ENCODE measurements around the gene NANOGP8.
"Not testable (repeated sequence)": the region's sequence is repeated elsewhere in the genome, so short reads cannot be mapped to it uniquely, and the experiment has no call there.

NANOGP8 gene

DNA sequence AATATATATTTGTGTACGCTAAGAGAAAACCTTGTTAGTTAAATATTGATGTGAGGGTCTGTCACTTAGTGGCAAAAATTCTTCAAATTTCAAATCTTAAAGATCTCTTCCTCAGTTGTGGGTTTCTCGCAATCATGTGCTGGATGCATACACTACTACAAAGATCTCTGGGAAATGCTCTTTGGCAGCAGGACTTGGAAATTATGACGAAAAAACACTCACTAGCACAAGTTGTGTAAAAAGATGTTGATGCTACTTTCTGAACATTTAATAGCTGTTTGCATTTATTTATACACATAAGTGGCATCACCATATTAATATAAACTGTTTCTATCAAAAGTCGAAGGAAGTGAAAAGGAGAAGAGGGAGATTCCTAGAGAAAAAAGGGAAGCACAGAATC lies 10.8 kb upstream of the NANOGP8 start:
- DNase-seq = no peak

DNA sequence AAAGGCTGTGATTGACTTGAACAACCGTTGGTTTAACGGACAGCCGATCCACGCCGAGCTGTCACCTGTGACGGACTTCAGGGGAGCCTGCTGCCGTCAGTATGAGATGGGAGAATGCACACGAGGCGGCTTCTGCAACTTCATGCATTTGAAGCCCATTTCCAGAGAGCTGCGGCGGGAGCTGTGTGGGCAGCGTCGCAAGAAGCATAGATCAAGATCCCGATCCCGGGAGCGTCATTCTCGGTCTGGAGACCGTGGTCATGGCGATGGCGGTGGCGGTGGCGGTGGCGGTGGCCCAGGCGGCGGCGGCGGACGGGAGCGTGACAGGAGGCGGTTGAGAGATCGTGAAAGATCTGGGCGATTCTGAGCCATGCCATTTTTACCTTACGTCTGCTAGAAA lies 7.8 kb upstream of the NANOGP8 start:
- DNase-seq = no peak

DNA sequence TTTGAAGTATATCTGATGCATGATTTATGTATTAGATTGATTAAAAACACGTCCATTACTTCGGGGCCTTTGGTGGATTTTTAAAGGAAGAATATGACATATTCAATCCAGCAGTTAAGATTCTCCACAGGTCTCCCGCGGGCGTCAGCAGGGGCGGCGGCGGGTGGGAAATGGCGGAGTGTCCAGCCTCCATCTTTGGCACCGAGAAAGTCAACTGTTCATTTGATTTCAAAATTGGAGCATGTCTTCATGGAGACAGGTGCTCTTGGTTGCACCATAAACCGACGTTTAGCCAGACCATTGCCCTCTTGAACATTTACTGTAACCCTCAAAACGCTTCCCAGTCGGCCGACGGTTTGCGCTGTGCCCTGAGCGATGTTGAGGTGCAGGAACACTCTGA lies 7.2 kb upstream of the NANOGP8 start:
- no peak for DNase-seq

DNA sequence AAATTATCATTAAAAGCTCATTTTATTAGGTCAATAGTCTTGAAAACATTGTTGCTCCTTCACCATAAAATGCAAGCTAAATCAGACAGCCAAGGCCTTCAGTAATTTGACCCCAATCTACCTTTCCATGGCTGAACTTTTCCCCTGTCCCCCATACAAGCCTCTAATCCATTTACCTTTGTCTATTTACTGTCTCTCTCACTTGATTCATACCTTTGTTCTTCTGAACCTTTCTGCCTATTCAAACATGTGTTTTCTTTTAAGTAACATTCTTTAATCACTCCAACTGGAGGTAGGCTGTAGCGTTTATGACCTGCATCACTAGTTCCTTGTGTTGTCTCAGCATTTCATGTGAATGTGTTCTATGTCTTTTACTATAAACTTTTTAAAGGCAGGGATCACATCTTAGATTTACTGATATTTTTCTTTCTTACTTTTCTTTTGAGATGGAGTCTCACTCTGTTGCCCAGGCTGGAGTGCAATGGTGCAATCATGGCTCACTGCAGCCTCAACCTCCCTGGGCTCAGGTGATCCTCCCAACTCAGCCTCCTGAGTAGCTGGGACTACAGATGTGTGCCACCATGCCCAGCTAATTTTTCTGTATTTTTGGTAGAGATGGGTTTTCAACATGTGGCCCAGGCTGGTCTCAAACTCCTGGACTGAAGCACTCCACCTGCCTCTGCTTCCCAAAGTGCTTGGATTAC lies 5.2 kb upstream of the NANOGP8 start:
- no peak for DNase-seq

DNA sequence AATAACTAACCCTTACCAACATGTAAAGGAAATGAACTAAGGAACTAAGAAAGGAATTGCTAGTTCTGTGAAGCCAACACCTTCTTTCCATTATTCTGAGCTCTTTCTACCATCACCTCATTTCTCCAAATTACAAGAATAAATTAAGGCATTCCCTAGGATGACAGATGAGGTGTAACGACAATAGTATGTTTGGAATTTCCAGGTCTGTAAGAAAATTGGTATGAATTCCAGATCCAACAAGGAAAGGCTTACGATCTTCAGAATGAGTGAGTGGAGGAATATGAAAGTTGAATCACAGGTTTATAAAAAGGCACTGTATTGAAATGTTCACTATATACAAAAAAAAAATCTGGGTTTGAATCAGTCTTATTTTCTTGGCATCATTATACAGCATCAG lies 4.5 kb upstream of the NANOGP8 start:
- DNase-seq = no peak

DNA sequence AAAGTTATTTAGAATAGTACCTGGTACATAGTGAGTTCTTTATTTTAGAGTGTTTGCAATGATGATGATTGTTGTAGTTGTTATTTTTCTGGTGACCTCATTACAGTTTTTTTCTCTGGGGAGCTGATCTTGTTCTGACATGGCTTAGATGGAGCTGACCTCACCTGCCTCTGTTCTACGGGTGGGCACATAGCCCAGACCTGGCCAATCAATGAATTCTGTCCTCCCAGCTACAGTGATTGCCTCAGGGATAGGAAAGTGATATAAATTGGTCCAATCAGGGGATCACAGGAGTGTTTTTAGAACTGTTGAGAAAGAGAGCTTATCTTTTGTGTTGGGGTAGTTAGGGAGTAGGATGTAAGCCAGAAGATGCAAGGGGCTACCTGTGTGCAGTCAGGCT lies 3.2 kb upstream of the NANOGP8 start:
- DNase-seq = no peak

DNA sequence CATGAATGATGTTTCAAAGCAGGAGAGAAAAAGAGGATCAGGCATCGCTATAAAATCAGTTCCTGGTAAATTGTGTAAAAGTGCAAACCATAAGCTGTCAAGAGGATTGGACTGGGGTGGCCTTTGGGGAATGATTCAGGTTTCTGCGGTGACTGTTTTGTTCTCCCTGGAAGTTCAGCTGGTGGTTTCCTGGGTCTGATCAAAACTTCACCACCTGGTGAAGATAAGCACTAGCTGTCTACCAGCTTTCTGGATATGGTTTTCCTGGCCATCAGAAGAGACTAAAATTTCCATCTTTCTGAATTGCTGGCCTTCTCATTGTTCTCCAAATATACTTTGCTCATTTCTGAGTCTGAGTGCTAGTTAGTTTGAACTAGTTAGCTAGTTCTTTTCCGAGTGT lies 2.7 kb upstream of the NANOGP8 start:
- no peak for DNase-seq

DNA sequence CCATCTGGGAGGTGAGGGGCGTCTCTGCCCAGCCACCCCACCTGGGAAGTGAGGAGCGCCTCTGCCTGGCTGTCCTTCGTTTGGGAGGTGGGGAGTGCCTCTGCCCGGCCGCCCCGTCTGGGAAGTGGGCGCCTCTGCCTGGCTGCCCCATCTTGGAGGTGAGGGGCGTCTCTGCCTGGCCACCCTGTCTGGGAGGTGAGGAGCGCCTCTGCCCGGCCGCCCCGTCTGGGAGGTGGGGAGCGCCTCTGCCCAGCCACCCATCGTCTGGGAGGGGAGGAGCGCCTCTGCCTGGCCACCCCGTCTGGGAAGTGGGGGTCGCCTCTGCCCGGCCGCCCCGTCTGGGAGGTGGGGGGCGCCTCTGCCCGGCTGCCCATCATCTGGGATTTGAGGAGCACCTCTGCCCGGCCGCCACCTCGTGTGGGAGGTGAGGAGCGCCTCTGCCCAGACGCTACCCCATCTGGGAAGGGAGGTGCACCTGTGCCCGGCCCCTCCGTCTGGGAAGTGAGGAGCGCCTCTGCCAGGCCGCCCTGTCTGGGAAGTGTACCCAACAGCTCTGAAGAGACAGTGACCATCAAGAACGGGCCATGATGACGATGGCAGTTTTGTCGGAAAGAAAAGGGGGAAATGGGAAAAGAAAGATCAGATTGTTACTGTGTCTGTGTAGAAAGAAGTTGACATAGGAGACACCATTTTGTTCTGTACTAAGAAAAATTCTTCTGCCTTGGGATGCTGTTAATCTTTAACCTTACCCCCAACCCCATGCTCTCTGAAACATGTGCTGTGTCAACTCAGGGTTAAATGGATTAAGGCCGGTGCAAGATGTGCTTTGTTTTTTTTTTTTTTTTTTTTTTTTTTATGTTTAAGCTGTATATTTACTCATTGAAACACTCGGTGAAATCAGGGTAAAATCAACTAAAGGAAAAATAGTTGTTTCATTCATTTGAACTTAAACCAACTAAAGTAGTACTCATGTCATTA lies 2.4 kb downstream of the NANOGP8 start:
- DNase-seq = not testable (repeated sequence)

DNA sequence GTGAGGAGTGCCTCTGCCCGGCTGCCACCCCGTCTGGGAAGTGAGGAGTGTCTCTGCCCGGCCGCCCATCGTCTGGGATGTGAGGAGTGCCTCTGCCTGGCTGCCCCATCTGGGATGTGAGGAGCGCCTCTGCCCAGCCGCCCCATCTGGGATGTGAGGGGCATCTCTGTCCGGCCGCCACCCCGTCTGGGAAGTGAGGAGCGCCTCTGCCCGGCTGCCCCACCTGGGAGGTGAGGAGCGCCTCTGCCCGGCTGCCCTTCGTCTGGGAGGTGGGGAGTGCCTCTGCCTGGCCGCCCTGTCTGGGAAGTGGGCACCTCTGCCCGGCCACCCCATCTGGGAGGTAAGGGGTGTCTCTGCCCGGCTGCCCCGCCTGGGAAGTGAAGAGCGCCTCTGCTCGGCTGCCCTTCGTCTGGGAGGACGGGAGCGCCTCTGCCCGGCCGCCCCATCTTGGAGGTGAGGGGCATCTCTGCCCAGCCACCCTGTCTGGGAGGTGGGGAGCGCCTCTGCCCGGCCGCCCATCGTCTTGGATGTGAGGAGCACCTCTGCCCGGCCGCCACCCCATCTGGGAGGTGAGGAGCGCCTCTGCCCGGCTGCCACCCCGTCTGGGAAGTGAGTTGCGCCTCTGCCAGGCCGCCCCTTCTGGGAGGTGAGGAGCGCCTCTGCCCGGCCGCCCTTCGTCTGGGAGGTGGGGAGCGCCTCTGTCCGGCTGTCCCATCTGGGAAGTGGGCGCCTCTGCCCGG lies 3.3 kb downstream of the NANOGP8 start:
- not testable (repeated sequence) for DNase-seq

DNA sequence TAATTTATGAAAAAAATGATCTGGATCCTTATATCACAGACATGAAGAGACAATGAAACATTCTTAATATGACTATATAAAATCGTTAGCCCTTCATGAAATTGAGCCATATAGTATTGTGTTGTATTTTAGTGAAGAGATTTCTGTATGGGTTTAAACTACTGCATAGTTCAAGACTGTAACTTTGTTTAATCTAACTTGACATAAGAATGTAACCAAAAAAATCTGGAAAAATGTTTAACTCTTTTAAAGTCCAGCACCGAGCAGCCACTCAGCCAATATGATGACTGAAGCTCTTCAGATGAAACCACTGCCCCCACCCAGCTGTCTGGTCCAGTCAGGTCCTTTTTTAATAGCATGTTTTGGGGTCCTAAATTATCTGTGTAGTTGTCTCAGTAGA lies 4.9 kb downstream of the NANOGP8 start:
- no peak for DNase-seq

DNA sequence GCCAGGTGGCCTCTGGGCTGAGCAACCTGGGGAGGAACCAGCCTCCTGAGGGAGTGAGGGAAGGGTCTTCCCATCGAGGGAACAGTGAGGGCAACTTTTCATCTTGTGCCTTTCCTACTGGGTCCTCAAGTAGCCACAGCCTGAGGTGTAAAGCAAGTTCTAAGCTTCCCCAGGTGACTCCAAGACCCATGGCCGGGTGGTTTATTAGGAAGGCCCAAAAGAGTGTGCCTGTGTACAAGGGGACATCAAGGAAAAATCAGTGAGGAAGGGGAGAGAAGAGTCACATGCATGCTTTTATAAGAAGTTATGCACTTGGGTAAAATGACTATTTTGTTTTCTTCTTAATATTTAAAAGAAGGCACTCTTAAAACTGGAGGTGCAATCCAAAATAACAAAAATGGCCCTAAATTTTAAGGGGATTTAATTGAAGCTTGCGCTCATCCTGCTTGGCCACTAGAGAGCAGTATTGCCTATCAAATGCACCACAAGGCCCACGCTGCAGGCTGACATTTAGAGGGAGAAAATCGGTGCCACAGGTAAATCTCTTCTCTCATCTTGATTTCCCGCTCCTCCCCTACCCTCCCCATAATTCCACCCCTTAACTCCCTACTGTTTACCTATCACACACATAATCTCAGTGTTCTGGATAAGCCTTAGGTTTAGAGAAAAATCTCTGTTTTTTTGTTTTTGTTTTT lies 6.7 kb downstream of the NANOGP8 start:
- peak in 20 of 51 donors; percentile 1 to 57 (median 10) for DNase-seq

DNA sequence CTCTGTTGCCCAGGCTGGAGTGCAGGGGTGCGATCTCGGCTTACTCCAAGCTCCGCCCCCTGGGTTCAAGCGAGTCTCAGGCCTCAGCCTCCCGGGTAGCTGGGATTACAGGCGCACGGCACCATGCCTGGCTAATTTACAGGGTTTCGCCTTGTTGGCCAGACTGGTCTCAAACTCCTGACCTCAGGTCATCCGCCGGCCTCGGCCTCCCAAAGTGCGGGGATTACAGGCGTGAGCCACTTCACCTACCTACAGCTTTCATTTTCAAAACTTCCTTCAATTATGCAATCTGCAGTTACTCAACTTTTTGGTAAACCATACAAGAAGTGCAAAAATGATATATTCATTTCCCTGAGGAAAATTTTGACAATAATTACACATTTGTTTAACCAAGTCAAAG lies 14.0 kb downstream of the NANOGP8 start:
- DNase-seq = no peak

DNA sequence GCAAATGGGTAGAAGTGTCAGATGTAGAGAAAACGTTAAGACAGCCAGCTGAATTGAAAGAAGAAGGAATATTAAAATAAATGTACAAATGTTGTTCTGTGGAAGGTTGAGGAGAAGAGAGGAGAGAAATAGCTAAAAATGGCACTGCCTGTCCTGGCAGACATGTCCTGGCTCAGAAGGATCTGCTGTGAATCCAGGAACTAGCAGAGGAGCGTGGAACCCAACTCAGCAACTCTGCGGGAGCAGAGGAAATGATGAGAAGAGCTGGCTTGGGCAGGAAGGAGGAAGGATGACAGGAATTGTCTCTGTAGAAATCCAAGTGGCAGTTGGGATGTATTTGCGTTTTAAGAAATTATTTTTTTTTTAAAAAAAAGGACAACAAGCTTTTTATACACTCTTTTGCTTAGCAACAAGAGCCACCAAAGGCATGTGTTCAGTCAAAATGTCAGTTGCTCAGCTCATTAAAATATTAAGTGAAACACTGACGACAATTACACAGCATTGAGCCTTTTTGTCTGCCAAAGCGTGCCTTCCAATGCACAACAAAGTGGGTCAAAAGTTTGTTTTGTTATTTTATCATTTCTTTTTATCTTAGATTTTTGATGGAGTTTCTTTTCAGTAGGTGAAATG lies 16.1 kb downstream of the NANOGP8 start:
- DNase-seq = peak in 2 of 51 donors; percentile 1 to 2

DNA sequence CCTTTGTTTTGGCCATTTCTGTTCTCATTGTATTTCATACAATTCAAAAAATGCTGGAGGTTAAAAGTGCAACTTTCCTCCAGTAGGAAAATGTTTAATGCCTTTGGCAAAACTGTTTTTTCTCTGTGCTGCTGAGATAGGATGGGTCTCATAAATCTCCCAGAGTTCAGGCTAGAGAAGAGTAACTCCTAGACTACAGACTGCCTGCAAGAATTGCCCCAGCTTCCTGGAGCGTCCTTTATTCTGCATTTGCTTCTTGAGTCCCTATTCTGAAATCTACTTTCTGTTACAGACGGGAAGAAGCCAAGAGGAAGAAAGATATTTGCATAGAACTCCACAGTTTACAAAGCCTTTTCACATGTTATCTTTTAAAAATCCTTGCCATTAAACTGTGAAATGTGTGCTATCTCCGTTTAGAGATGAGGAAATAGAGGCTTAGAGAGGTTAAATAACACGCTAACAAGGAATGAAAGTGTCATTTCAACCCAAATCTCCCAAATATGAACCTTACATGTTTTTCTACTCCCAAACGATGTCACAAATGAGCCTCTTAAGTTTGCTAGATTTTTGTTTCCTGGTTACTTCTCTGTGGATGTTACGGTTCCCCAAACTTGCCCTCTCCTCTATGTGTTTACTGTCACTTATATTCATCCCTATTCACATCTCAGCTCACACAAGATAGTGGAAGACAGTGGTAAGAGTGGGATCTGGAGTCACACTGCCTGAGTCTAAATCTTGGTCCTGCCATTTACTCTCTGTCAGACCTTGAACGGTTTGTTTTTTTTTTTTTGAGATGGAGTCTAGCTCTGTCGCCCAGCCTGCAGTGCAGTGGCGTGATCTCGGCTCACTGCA lies 17.4 kb downstream of the NANOGP8 start:
- no peak for DNase-seq

DNA sequence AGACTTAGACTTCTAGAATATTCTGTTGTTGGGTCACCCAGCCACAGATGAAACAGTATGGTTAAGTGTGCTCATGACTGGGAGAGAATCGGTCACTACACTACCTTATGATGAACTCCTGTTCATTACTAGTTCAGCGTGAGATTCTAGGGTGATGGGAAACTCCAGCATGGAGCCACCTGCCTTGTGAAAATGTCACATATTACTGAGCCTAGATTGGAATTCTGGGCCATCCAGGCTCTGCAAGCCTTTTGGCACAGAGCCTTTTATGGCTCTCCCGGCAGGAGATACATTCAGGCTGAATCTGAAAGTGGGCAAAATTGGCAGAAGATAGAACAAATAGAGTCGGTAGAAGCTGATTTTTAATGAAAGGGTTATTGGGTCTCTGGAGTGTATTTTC lies 19.0 kb downstream of the NANOGP8 start:
- no peak for DNase-seq

DNA sequence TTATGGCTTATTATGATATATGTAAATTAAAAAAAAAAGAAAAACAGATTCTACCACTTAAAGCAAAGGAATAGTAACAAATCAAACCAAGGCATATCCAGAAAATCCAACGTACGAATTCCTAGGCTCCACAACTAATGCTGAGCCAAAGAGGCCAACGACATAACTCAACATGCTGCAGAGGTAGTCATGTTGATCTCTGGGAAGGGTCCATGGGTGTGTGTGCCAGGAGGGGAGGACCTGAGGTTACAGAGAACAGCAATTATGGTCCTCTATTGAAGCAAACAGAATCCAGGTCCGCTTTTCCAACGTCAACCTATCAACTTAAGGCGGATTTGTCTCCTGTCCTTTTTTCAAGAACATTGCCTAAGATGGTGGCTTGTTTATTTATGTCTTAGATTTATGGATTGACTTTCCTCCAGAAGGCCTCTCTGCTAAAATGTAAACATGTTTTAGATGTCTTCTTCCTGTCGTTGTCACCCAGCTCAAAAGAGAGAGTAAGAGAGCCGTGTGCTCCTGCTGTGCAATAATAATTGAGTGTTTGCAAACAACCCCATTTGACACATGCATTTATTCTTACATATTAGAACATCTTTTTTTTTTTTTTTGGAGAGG lies 20.4 kb downstream of the NANOGP8 start:
- DNase-seq = no peak

DNA sequence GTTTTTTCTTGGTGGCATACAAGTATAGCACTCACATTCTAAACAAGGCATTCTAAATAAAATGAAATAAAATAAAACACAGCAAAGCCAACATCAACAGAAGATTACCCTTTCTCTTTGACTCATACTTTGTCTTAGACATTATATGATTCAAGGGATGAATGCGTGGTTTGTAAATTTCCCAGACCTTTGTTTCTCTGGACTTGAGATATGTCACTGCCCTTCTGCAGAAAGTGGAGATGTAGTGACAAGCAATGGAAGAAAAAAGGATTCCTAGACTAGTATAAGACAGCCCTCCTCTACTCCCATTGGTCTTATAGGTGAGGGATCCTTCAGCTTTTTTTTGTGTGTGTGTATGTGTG lies 22.4 kb downstream of the NANOGP8 start:
- DNase-seq = no peak

DNA sequence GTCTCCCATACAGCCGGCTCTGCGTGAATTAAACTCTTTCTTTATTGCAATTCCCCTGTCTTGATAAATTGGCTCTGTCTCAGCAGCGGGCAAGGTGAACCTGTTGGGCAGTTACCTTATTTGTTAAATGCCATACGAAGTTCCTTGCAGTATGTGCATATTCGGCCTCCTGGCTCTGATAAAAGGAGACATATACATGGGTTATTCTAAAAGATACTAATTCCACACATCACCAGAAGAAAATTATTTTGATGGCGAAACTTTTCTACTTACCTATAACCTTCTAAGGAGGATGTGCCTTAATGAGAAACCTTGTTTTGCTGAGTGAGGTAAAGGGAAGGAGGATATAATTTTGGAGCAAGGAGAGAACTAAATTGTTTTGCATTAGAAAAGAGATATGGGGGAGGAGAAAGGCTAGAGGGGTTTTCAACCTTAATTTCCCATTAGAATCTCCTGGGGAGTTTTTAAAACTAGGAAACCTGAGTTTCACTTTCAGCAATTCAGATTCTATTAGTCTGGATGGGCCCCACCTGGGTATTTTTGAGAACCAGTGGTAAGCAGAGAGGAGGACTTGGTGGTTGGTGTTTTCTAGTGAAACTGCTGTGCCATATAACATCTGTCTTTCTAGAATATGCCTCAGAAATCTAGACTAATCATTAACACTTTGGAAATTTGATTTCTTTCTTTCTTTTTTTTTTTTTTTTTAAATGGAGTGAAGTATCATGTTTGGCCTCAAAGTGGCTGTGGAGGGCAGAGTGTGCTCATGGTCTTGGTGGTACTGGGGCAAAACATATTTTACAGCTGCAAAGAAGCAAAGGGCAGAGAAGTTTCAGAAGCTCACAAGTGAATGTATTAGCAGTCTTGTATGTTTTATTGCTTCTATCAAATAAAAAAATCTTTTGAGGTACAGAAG lies 23.0 kb downstream of the NANOGP8 start:
- no peak for DNase-seq
